ENCODE results near the gene P2RX7.

The P2RX7 gene

GRCh38 chr12:121166356-121166755, 33.7 kb downstream of the P2RX7 start:
- Histone ChIP-seq H3K9me3 (ENCODE audit: insufficient read depth, low read length, severe bottlenecking) (no peaks in the 10 kb centered on the region), H3K9ac (ENCODE audit: low read depth, low read length) (no peak overlapping the region), H3K36me3 (ENCODE audit: insufficient read depth, low read length) (no peaks in the 10 kb centered on the region), H3K4me1 (ENCODE audit: insufficient read depth, low read length) (no peaks in the 10 kb centered on the region), H3K4me3 (ENCODE audit: low read depth in 1 of 2, low read length in 2 of 2) (no peak overlapping the region), H3K4me2 (ENCODE audit: insufficient read depth, low read length) (no peak overlapping the region), H3K79me2 (ENCODE audit: insufficient read depth, low read length) (no peaks in the 10 kb centered on the region), H3K27me3 (ENCODE audit: insufficient read depth, low read length, poor library complexity) (no peaks in the 10 kb centered on the region), H2AFZ (ENCODE audit: low read depth, low read length) (no peak overlapping the region), H3K27ac (ENCODE audit: low read length) (no peak overlapping the region), H4K20me1 (ENCODE audit: insufficient read depth, low read length) (no peaks in the 10 kb centered on the region)
- TF ChIP-seq EZH2 (IDR thresholded peaks at IDR 0.05; ENCODE audit: borderline replicate concordance, low read depth, low read length, severe bottlenecking) (no peak), CTCF (IDR thresholded peaks at IDR 0.05; ENCODE audit: borderline replicate concordance, extremely low read depth, low read length, poor library complexity, severe bottlenecking) (no peak)
- ATAC-seq (ENCODE audit: insufficient read depth, low read depth) (no peak), DNase-seq (no peak)

- H3K79me2 ChIP-seq (ENCODE audit: insufficient read depth, low read length): no peaks in the 10 kb centered on the region
- H4K20me1 ChIP-seq (ENCODE audit: insufficient read depth, low read length): no peaks in the 10 kb centered on the region
- H2AFZ ChIP-seq (ENCODE audit: low read depth, low read length): no peak overlapping the region
- H3K27ac ChIP-seq (ENCODE audit: low read length): no peak overlapping the region
- no peaks in the 10 kb centered on the region for H3K4me1 ChIP-seq (ENCODE audit: insufficient read depth, low read length)
- H3K4me2 ChIP-seq (ENCODE audit: insufficient read depth, low read length): no peak overlapping the region
- no peaks in the 10 kb centered on the region for H3K9me3 ChIP-seq (ENCODE audit: insufficient read depth, low read length, severe bottlenecking)
- no peak for TF ChIP-seq CTCF (IDR thresholded peaks at IDR 0.05; ENCODE audit: borderline replicate concordance, extremely low read depth, low read length, poor library complexity, severe bottlenecking)
- no peak for TF ChIP-seq EZH2 (IDR thresholded peaks at IDR 0.05; ENCODE audit: borderline replicate concordance, low read depth, low read length, severe bottlenecking)
- H3K4me3 ChIP-seq (ENCODE audit: low read depth in 1 of 2, low read length in 2 of 2): no peak overlapping the region
- ATAC-seq (ENCODE audit: insufficient read depth, low read depth): no peak
- H3K27me3 ChIP-seq (ENCODE audit: insufficient read depth, low read length, poor library complexity): no peaks in the 10 kb centered on the region
- no peak overlapping the region for H3K9ac ChIP-seq (ENCODE audit: low read depth, low read length)
- H3K36me3 ChIP-seq (ENCODE audit: insufficient read depth, low read length): no peaks in the 10 kb centered on the region
- no peak for DNase-seq
Observed at GRCh38 chr12:121167232-121167820, 34.6 kb downstream of the P2RX7 start.

- no peaks in the 10 kb centered on the region for H4K20me1 ChIP-seq (ENCODE audit: insufficient read depth, low read length)
- no peaks in the 10 kb centered on the region for H3K36me3 ChIP-seq (ENCODE audit: insufficient read depth, low read length)
- H3K4me2 ChIP-seq (ENCODE audit: insufficient read depth, low read length): no peak overlapping the region
- no peaks in the 10 kb centered on the region for H3K79me2 ChIP-seq (ENCODE audit: insufficient read depth, low read length)
- no peak overlapping the region for H2AFZ ChIP-seq (ENCODE audit: low read depth, low read length)
- no peak overlapping the region for H3K4me3 ChIP-seq (ENCODE audit: low read depth in 1 of 2, low read length in 2 of 2)
- ATAC-seq (ENCODE audit: insufficient read depth, low read depth): no peak
- H3K27me3 ChIP-seq (ENCODE audit: insufficient read depth, low read length, poor library complexity): no peaks in the 10 kb centered on the region
- TF ChIP-seq CTCF (IDR thresholded peaks at IDR 0.05; ENCODE audit: borderline replicate concordance, extremely low read depth, low read length, poor library complexity, severe bottlenecking) (no peak), EZH2 (IDR thresholded peaks at IDR 0.05; ENCODE audit: borderline replicate concordance, low read depth, low read length, severe bottlenecking) (no peak)
- H3K9me3 ChIP-seq (ENCODE audit: insufficient read depth, low read length, severe bottlenecking): no peaks in the 10 kb centered on the region
- no peak overlapping the region for H3K9ac ChIP-seq (ENCODE audit: low read depth, low read length)
- H3K4me1 ChIP-seq (ENCODE audit: insufficient read depth, low read length): no peaks in the 10 kb centered on the region
- no peak for DNase-seq
- H3K27ac ChIP-seq (ENCODE audit: low read length): no peak overlapping the region
Observed at GRCh38 chr12:121167951-121168350, 35.3 kb downstream of the P2RX7 start.

GRCh38 chr12:121170151-121170550, 37.5 kb downstream of the P2RX7 start:
- no peak overlapping the region for H3K4me3 ChIP-seq (ENCODE audit: low read depth in 1 of 2, low read length in 2 of 2)
- no peaks in the 10 kb centered on the region for H3K27me3 ChIP-seq (ENCODE audit: insufficient read depth, low read length, poor library complexity)
- no peak overlapping the region for H3K9ac ChIP-seq (ENCODE audit: low read depth, low read length)
- DNase-seq (no peak), ATAC-seq (ENCODE audit: insufficient read depth, low read depth) (no peak)
- no peaks in the 10 kb centered on the region for H3K36me3 ChIP-seq (ENCODE audit: insufficient read depth, low read length)
- H2AFZ ChIP-seq (ENCODE audit: low read depth, low read length): no peak overlapping the region
- H3K4me1 ChIP-seq (ENCODE audit: insufficient read depth, low read length): no peaks in the 10 kb centered on the region
- no peak overlapping the region for H3K27ac ChIP-seq (ENCODE audit: low read length)
- H3K4me2 ChIP-seq (ENCODE audit: insufficient read depth, low read length): no peak overlapping the region
- H3K9me3 ChIP-seq (ENCODE audit: insufficient read depth, low read length, severe bottlenecking): no peaks in the 10 kb centered on the region
- no peaks in the 10 kb centered on the region for H4K20me1 ChIP-seq (ENCODE audit: insufficient read depth, low read length)
- TF ChIP-seq CTCF (IDR thresholded peaks at IDR 0.05; ENCODE audit: borderline replicate concordance, extremely low read depth, low read length, poor library complexity, severe bottlenecking) (no peak), EZH2 (IDR thresholded peaks at IDR 0.05; ENCODE audit: borderline replicate concordance, low read depth, low read length, severe bottlenecking) (no peak)
- no peaks in the 10 kb centered on the region for H3K79me2 ChIP-seq (ENCODE audit: insufficient read depth, low read length)

All from DND-41 (cell line).